Epidermal melanocyte (primary cell): ENCODE data around the gene ANKRD24.
"Not testable (repeated sequence)": the region's sequence is repeated elsewhere in the genome, so short reads cannot be mapped to it uniquely, and the experiment has no call there.

Experiments used
- DNase-seq: peaks from one replicate; pipeline ENCODE4 v3.0.0; 2011; ENCODE audit warnings: low spot score; ENCODE audit not compliant: insufficient read length

The ANKRD24 gene

GRCh38 chr19:4230237-4230636 lies 47.7 kb downstream of the ANKRD24 start:
- DNase-seq, result not testable (repeated sequence)

- not testable (repeated sequence) for DNase-seq
These were observed 49.0 kb downstream of the ANKRD24 start for GRCh38 chr19:4231521-4231920.

DNA sequence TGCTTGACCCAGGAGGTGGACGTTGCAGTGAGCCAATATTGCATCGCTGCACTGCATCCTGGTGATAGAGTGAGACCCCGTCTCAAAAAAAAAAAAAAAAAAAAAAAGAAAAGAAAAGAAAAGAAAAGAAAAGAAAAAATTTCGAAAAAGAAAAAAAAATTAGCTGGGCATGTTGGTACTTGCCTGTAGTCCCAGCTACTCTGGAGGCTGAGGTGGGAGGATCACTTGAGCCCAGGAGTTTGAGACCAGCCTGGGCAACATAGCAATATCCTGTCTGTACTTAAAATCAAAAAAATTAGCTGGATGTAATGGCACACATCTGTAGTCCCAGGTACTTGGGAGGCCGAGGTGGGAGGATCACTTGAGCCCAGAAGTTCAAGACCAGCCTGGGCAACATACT lies 49.6 kb downstream of the ANKRD24 start:
- not testable (repeated sequence) for DNase-seq

DNA sequence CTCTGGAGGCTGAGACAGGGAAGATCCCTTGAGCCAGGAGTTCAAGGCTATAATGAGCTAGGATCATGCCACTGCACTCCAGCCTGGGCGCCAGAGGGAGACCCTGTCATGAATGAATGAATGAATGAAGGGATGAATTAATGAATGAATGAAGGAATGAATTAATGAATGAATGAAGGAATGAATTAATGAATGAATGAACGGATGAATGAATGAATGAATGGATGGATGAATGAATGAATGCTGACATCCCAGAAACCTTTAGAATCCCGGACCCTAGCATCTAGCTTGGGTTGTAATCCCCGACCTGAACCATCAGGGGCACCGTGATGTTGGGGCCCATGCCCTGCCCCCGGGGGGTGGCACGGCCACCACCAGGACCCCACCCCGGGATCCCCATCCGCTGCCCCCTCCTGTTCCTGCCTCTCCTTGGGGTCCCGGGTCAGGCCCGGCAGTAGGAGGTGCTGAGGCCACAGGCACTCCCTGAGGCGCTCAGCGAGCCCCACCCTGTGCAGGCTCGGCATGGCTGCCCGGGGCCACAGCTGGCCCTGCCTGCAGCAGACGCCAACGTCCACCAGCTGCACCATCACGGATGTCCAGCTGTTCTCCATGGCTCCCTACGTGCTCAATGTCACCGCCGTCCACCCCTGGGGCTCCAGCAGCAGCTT lies 50.3 kb downstream of the ANKRD24 start:
- no peak for DNase-seq

GRCh38 chr19:4233282-4233853 lies 50.9 kb downstream of the ANKRD24 start:
- no peak for DNase-seq

- no peak for DNase-seq
These were observed 51.8 kb downstream of the ANKRD24 start for GRCh38 chr19:4234142-4234861.

- no peak for DNase-seq
These were observed 52.3 kb downstream of the ANKRD24 start for GRCh38 chr19:4234862-4235201.

DNA sequence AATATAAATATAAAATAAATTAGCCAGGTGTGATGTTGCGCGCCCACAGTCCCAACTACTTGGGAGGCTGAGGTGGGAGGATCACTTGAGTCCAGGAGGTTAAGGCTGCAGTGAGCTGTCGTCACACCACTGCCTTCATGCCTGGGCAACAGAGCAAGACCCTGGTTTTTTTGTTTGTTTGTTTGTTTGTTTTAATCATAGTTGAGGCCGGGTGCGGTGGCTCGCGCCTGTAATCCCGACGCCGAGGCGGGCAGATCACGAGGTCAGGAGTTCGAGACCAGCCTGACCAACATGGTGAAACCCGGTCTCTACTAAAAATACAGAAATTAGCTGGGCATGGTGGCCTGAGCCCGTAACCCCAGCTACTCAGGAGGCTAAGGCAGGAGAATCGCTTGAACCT lies 55.0 kb downstream of the ANKRD24 start:
- not testable (repeated sequence) for DNase-seq

GRCh38 chr19:4238831-4239230 lies 56.3 kb downstream of the ANKRD24 start:
- no peak for DNase-seq

GRCh38 chr19:4241824-4242430 lies 59.4 kb downstream of the ANKRD24 start:
- DNase-seq, result no peak

DNA sequence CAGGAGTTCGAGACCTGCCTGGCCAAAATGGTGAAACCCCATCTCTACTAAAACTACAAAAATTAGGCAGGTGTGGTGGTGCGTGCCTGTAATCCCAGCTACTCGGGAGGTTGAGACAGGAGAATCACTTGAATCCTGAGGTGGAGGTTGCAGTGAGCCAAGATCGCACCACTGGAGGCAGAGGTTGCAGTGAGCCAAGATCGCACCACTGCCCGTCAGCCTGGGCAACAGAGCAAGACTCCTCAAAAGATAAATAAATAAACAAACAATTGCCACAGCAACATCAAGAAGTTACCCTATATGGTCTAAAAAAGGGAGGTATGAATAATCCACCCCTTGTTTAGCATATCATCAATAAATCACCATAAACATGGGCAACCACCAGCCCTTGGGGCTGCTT lies 63.4 kb downstream of the ANKRD24 start:
- not testable (repeated sequence) for DNase-seq

DNA sequence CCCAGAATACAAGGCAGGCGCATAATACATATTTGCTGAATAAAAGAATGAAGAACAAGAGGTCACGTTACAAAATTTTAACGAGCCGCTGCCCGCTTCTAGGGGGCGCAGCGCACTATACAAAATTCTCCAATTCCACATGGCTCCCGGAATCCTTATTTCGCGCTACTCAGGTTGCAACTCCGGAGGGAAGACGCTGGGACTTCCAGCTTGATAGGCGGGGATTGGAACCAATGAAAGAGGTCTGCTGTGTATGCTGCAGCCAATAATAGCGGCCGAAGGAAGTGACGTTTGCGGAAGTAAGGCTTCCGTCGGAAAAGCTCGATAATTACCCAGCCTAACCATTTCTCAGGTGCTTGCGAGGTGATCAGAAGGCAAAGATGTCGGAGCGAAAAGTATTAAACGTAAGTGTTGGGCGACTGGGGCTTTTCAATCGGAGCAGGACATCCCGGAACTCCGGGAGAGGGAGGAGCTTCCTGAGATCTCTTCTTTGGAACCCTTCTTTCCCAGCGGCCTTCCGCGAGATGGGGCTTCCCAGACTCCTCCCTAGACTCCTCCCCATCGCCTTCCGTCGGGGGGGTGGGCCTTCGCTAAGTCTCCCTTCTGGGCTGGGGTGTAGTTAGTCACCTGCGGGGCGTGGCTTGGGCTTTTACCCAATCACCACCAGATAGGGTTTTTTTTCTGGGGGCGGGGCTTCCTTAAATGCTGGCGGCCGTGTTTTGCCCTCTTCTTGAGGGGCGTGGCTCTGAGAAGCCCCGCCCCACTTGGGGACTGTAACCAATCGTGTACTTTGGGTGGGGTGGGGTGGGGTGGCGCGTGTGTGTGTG lies 64.5 kb downstream of the ANKRD24 start, which contains the start of gene YJU2:
YJU2 (plus strand) TSS at position 314 of the 827 bp plus-strand sequence; CDS start at position 381, 67 bp downstream.
- DNase-seq, result peak; percentile 99

DNA sequence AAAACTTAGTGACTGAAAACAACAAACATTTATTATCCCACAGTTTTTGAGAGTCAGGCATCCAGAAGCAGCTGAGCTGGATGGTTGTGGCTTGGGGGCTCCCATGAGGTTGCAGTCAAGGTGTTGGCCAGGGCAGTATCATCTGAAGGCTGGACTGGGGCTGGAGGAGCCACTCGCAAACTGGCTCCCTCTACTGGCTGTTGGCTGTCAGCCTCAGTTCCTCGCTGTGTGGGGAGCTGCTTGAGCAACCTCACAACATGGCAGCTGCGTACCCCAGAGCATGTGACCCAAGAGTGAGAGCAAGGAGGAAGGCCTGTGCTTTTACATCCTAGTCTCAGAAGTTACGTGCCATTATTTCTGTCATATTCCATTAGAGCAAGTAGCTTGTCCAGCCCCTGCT lies 74.1 kb downstream of the ANKRD24 start:
- DNase-seq, result no peak

DNA sequence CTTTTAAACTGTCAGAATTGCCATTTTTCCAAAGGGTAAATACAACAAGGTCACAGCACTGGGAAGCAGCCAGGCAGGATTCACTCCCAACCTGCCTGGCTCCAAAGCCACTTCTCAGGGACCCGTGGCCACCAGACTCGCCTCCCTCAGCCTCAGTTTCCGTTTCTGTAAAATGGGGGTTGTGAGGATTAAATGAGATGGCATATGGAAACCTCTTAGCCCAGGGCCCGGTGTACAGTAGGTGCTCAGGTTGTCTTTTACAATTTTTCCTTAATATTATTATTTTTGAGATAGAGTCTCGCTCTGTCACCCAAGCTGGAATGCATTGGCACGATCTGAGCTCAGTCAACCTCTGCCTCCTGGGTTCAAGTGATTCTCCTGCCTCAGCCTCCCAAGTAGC lies 74.5 kb downstream of the ANKRD24 start:
- DNase-seq, result no peak

DNA sequence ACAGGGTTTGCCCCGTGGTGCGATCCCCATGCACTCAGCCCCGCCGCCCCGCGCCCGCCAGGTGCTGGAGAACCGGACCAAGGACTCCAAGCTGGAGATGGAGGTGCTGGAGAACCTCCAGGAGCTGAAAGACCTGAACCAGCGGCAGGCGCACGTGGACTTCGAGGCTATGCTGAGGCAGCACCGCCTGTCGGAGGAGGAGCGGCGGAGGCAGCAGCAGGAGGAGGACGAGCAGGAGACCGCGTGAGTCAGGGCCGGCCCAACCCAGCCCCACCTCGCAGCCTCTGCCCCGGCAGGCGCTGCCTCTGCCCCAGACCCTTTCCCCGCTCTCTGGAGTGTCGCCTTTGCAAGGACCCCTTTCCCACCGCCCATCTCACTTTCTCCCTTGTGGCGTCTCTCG lies 75.7 kb downstream of the ANKRD24 start:
- DNase-seq, result no peak

GRCh38 chr19:4260613-4261191 lies 78.2 kb downstream of the ANKRD24 start:
- no peak for DNase-seq

GRCh38 chr19:4264812-4265211 lies 82.3 kb downstream of the ANKRD24 start:
- no peak for DNase-seq

- DNase-seq, result no peak
These were observed 83.9 kb downstream of the ANKRD24 start for GRCh38 chr19:4266253-4267000.

DNA sequence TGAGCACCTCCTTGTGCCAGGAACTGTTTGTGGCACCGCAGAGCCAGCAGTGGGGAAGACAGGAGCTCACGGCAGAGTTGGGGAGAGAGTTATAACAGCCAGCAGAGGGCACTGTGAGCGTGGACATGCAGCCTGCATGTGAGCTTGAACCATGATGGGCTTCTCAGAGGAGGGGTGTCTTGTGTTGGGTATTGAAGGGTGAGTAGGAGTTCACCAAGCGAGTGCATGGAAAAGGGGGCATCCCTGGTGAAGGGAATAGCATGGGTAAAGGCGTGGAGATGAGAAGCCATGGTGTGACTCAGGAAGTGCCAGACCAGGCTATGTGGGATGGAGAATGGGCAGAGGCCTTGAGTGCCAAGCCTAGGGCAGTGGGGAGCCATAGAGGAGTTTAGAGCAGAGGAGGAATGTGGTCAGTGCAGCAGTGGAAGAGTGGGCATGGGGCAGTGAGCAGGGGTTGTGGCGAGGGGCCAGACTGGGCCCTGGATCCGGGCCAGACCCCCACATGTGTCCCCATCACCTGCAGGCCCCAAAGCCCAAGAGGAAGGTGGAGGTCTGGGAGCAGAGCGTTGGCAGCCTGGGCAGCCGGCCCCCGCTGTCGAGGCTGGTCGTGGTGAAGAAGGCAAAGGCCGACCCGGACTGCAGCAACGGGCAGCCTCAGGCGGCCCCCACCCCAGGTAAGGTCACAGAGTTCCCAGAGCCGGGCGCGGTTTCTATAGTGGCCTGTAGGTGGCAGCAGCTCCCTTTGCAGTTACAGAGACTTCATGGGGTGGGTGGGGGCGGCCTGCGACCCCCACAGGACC lies 84.8 kb downstream of the ANKRD24 start:
- DNase-seq, result no peak
